Neural progenitor cell (in vitro differentiated cells): ENCODE data around the gene BTBD9. TPM values are rescaled to one million over a fixed set of nuclear protein-coding genes. Genes with fewer than 3 reads are reported as not detected.

Experiments used
- DNase-seq: peaks from one replicate; pipeline ENCODE4 v3.0.0-alpha.2; 2016; ENCODE audit warnings: low spot score
- H2AFZ ChIP-seq: fragments of 200-600 bp; sonication (generic); replicated peaks from 2 replicates; pipeline ENCODE4 v1.6.1; 2016; ENCODE audit warnings: antibody characterized with exemption
- H3F3A ChIP-seq: fragments of 200-600 bp; sonication (generic); 2 replicates; pipeline ENCODE4 v1.6.1; 2016; ENCODE audit warnings: antibody characterized with exemption, low read depth
- H3K27ac ChIP-seq: fragments of 200-600 bp; sonication (generic); 2 replicates; pipeline ENCODE4 v1.5.1; 2016; ENCODE audit warnings: mild to moderate bottlenecking
- H3K27me3 ChIP-seq: fragments of 200-600 bp; sonication (generic); 2 replicates; pipeline ENCODE4 v1.6.1; 2016; ENCODE audit warnings: mild to moderate bottlenecking, moderate library complexity
- H3K36me3 ChIP-seq: fragments of 200-600 bp; sonication (generic); 2 replicates; pipeline ENCODE4 v1.5.1; 2016
- H3K4me1 ChIP-seq: fragments of 200-600 bp; sonication (generic); 2 replicates; pipeline ENCODE4 v1.6.1; 2016; ENCODE audit warnings: mixed run types
- H3K4me2 ChIP-seq: fragments of 200-600 bp; sonication (generic); 2 replicates; pipeline ENCODE4 v1.6.1; 2016
- H3K4me3 ChIP-seq: fragments of 200-600 bp; sonication (generic); 2 replicates; pipeline ENCODE4 v1.5.1; 2016
- H3K79me2 ChIP-seq: fragments of 200-600 bp; sonication (generic); 2 replicates; pipeline ENCODE4 v1.6.1; 2016; ENCODE audit warnings: low read depth
- H3K9ac ChIP-seq: fragments of 200-600 bp; sonication (generic); 2 replicates; pipeline ENCODE4 v1.6.1; 2016
- H3K9me3 ChIP-seq: fragments of 200-600 bp; sonication (generic); 2 replicates; pipeline ENCODE4 v1.5.1; 2016; ENCODE audit warnings: low read depth
- H4K20me1 ChIP-seq: fragments of 200-600 bp; sonication (generic); 2 replicates; pipeline ENCODE4 v1.6.1; 2016; ENCODE audit warnings: low read depth
- H3K27ac Mint-ChIP-seq: 3 replicates; pipeline ENCODE4 v1.8.0; 2021; ENCODE audit warnings: mixed read lengths
- H3K27me3 Mint-ChIP-seq: 2 replicates; pipeline ENCODE4 v1.8.0; 2022; ENCODE audit warnings: low read depth, mild to moderate bottlenecking, inconsistent platforms, moderate library complexity, mixed read lengths; ENCODE audit not compliant: insufficient read depth
- H3K36me3 Mint-ChIP-seq: 3 replicates; pipeline ENCODE4 v1.8.0; 2021; ENCODE audit warnings: mixed read lengths
- H3K4me1 Mint-ChIP-seq: 3 replicates; pipeline ENCODE4 v1.8.0; 2021; ENCODE audit warnings: mixed read lengths
- H3K4me3 Mint-ChIP-seq: 3 replicates; pipeline ENCODE4 v1.8.0; 2021; ENCODE audit warnings: mild to moderate bottlenecking, moderate library complexity, mixed read lengths
- H3K9me3 Mint-ChIP-seq: 3 replicates; pipeline ENCODE4 v1.8.0; 2020; ENCODE audit warnings: mixed read lengths
- CTCF ChIP-seq: fragments of 200-600 bp; sonication (generic); IDR thresholded peaks from 2 replicates; pipeline ENCODE4 v1.5.1; 2017; ENCODE audit warnings: antibody characterized with exemption, mild to moderate bottlenecking
- EZH2 ChIP-seq: fragments of 200-600 bp; sonication (generic); IDR thresholded peaks from 2 replicates; pipeline ENCODE4 v1.6.1; 2017; ENCODE audit warnings: antibody characterized with exemption, mild to moderate bottlenecking, moderate library complexity
- EZH2phosphoT487 ChIP-seq: fragments of 200-600 bp; sonication (generic); IDR thresholded peaks from 2 replicates; pipeline ENCODE4 v1.6.1; 2017; ENCODE audit warnings: antibody characterized with exemption
- total RNA-seq: library from RNA; depleted of rRNA; stranded (reverse); fragments of >200 nt; gene quantifications from 2 replicates; pipeline ENCODE4 v1.2.3, GENCODE V29; 2015; ENCODE audit warnings: low replicate concordance

Gene BTBD9
- total RNA-seq, 1 donor from 2014 or later, result 16.9 TPM

GRCh38 chr6:38487423-38487822 lies 152.3 kb downstream of the BTBD9 start:
- H3F3A ChIP-seq, result no peaks in the 10 kb centered on the region
- H3K4me2 ChIP-seq, result no peak overlapping the region
- Mint-ChIP-seq H3K4me3 (no peak overlapping the region), H3K27ac (no peak overlapping the region), H3K36me3 (no peaks in the 10 kb centered on the region), H3K27me3 (no peaks in the 10 kb centered on the region), H3K9me3 (no peaks in the 10 kb centered on the region), H3K4me1 (no peaks in the 10 kb centered on the region)
- H3K9me3 ChIP-seq, result no peaks in the 10 kb centered on the region
- no peak overlapping the region for H3K27ac ChIP-seq
- H3K79me2 ChIP-seq, result no peaks in the 10 kb centered on the region
- H4K20me1 ChIP-seq, result no peaks in the 10 kb centered on the region
- TF ChIP-seq CTCF, result no peak
- TF ChIP-seq EZH2phosphoT487, result no peak
- TF ChIP-seq EZH2, result no peak
- no peak overlapping the region for H3K9ac ChIP-seq
- H3K4me1 ChIP-seq, result no peaks in the 10 kb centered on the region
- H3K27me3 ChIP-seq, result no peaks in the 10 kb centered on the region
- no peak overlapping the region for H2AFZ ChIP-seq
- DNase-seq, result no peak
- no peaks in the 10 kb centered on the region for H3K36me3 ChIP-seq
- H3K4me3 ChIP-seq, result no peak overlapping the region

GRCh38 chr6:38485488-38485887 lies 154.2 kb downstream of the BTBD9 start:
- H4K20me1 ChIP-seq, result no peaks in the 10 kb centered on the region
- H3K4me1 Mint-ChIP-seq, result no peaks in the 10 kb centered on the region

GRCh38 chr6:38484656-38485055 lies 155.1 kb downstream of the BTBD9 start:
- no peak for DNase-seq
- H3K4me3 ChIP-seq, result no peak overlapping the region
- Mint-ChIP-seq H3K4me3 (no peak overlapping the region), H3K4me1 (peaks cover 2% of the 10 kb centered on the region), H3K27ac (no peak overlapping the region), H3K9me3 (no peaks in the 10 kb centered on the region), H3K27me3 (peaks cover 3% of the 10 kb centered on the region), H3K36me3 (no peaks in the 10 kb centered on the region)
- H3K9me3 ChIP-seq, result no peaks in the 10 kb centered on the region
- H2AFZ ChIP-seq, result no peak overlapping the region
- no peak overlapping the region for H3K4me2 ChIP-seq
- no peak overlapping the region for H3K27ac ChIP-seq
- H3K36me3 ChIP-seq, result no peaks in the 10 kb centered on the region
- no peaks in the 10 kb centered on the region for H4K20me1 ChIP-seq
- TF ChIP-seq EZH2phosphoT487 (no peak), CTCF (no peak), EZH2 (no peak)
- no peaks in the 10 kb centered on the region for H3K79me2 ChIP-seq
- H3F3A ChIP-seq, result no peaks in the 10 kb centered on the region
- no peaks in the 10 kb centered on the region for H3K27me3 ChIP-seq
- H3K4me1 ChIP-seq, result no peaks in the 10 kb centered on the region
- no peak overlapping the region for H3K9ac ChIP-seq

More at GRCh38 chr6:38485488-38485887, 154.2 kb downstream of the BTBD9 start:
- Histone ChIP-seq H3K9ac (no peak overlapping the region), H3K36me3 (no peaks in the 10 kb centered on the region), H3K79me2 (no peaks in the 10 kb centered on the region), H3K27ac (no peak overlapping the region), H3F3A (no peaks in the 10 kb centered on the region), H3K4me1 (no peaks in the 10 kb centered on the region), H3K4me2 (no peak overlapping the region), H3K4me3 (no peak overlapping the region), H3K27me3 (no peaks in the 10 kb centered on the region), H2AFZ (no peak overlapping the region), H3K9me3 (no peaks in the 10 kb centered on the region)
- no peak for TF ChIP-seq CTCF
- TF ChIP-seq EZH2phosphoT487, result no peak
- no peak for TF ChIP-seq EZH2
- H3K27ac Mint-ChIP-seq, result no peak overlapping the region
- no peak overlapping the region for H3K4me3 Mint-ChIP-seq
- H3K9me3 Mint-ChIP-seq, result no peaks in the 10 kb centered on the region
- DNase-seq, result no peak
- no peaks in the 10 kb centered on the region for H3K36me3 Mint-ChIP-seq
- no peaks in the 10 kb centered on the region for H3K27me3 Mint-ChIP-seq
